GM10248 (cell line): Measurements from ENCODE around the gene CALN1.

Experiments used
- CTCF ChIA-PET: fragments of 300-600 bp; sonication (Branson Sonifier 250); formaldehyde crosslinking; extraction: SDS; loops from one replicate; lab custom pipeline; 2021; ENCODE audit warnings: antibody characterized with exemption; lab: Yijun Ruan, JAX
- POLR2A ChIA-PET: fragments of 350-650 bp; sonication (Branson Sonifier 250); formaldehyde crosslinking; extraction: SDS; loops from one replicate; lab custom pipeline; 2020; ENCODE audit warnings: antibody characterized with exemption; lab: Yijun Ruan, JAX
- DNase-seq: peaks from one replicate; pipeline ENCODE4 v3.0.0; 2012; ENCODE audit errors: extremely low spot score
- CTCF ChIP-seq: IDR thresholded peaks from 2 replicates; pipeline ENCODE4 v1.5.1; 2012; ENCODE audit warnings: mild to moderate bottlenecking, low read depth; ENCODE audit errors: extremely low read depth, missing control alignments, control extremely low read depth

The CALN1 gene

GRCh38 chr7:71860572-71860971 lies 551.6 kb downstream of the CALN1 start:
- CTCF ChIA-PET: no interaction called here
- POLR2A ChIA-PET: no interaction called here
- no peak for TF ChIP-seq CTCF
- no peak for DNase-seq

GRCh38 chr7:71857338-71857737 lies 554.8 kb downstream of the CALN1 start:
- ChIA-PET POLR2A (no interaction called here), CTCF (no interaction called here)

GRCh38 chr7:71854546-71855397 lies 557.4 kb downstream of the CALN1 start:
- POLR2A ChIA-PET: no interaction called here
- no peak for DNase-seq
- no peak for TF ChIP-seq CTCF
- CTCF ChIA-PET: interaction anchor here (0.9 to 1.5 kb wide), 2 partner anchors 11 to 16 kb away, joined by 3 to 4 read pairs; no protein-coding TSS in a partner anchor

More at GRCh38 chr7:71857338-71857737, 554.8 kb downstream of the CALN1 start:
- no peak for DNase-seq
- TF ChIP-seq CTCF: no peak

GRCh38 chr7:71851776-71852498 lies 560.2 kb downstream of the CALN1 start:
- no peak for DNase-seq
- CTCF ChIA-PET: no interaction called here
- TF ChIP-seq CTCF: no peak
- POLR2A ChIA-PET: no interaction called here

- ChIA-PET POLR2A (no interaction called here), CTCF (interaction anchor here (1.0 kb wide), 1 partner anchor 11 kb away, joined by 3 read pairs; no protein-coding TSS in a partner anchor)
- no peak for TF ChIP-seq CTCF
- no peak for DNase-seq
Measured at GRCh38 chr7:71846160-71846559, 566.0 kb downstream of the CALN1 start.

GRCh38 chr7:71843676-71844075 lies 568.5 kb downstream of the CALN1 start:
- TF ChIP-seq CTCF: no peak
- ChIA-PET POLR2A (no interaction called here), CTCF (interaction anchor here (1.0 kb wide), 1 partner anchor 11 kb away, joined by 4 read pairs; no protein-coding TSS in a partner anchor)
- DNase-seq: no peak
